TTC549 (cell line): ENCODE results near the gene MRTO4.
"Not testable (repeated sequence)": the region's sequence is repeated elsewhere in the genome, so short reads cannot be mapped to it uniquely, and the experiment has no call there.

Experiments
- FAIRE-seq: peaks from 2 replicates; lab custom pipeline; 2012; peaks lifted over from hg19 to GRCh38; lab: Jason Lieb, UNC

The MRTO4 gene

GRCh38 chr1:19273106-19273843 lies 21.7 kb downstream of the MRTO4 start:
- no peak for FAIRE-seq

GRCh38 chr1:19273844-19274531 lies 22.4 kb downstream of the MRTO4 start:
- FAIRE-seq, result not testable (repeated sequence)

- FAIRE-seq, result no peak
Measured at GRCh38 chr1:19274636-19275035, 23.0 kb downstream of the MRTO4 start.

- no peak for FAIRE-seq
Measured at GRCh38 chr1:19283891-19284290, 32.3 kb downstream of the MRTO4 start.

GRCh38 chr1:19284881-19285280 lies 33.3 kb downstream of the MRTO4 start:
- no peak for FAIRE-seq

- not testable (repeated sequence) for FAIRE-seq
Measured at GRCh38 chr1:19285366-19285765, 33.8 kb downstream of the MRTO4 start.

- not testable (repeated sequence) for FAIRE-seq
Measured at GRCh38 chr1:19285807-19286206, 34.2 kb downstream of the MRTO4 start.

GRCh38 chr1:19287436-19288185 lies 36.0 kb downstream of the MRTO4 start:
- no peak for FAIRE-seq

- not testable (repeated sequence) for FAIRE-seq
Measured at GRCh38 chr1:19288324-19289241, 37.0 kb downstream of the MRTO4 start, which contains the start of gene AKR7A3. AKR7A3 (minus strand) TSS chr1:19288770; CDS start chr1:19288709, 61 bp downstream.

- no peak for FAIRE-seq
Measured at GRCh38 chr1:19289244-19289643, 37.6 kb downstream of the MRTO4 start.

- no peak for FAIRE-seq
Measured at GRCh38 chr1:19294638-19295037, 43.0 kb downstream of the MRTO4 start.

GRCh38 chr1:19300211-19300610 lies 48.6 kb downstream of the MRTO4 start:
- FAIRE-seq, result no peak

- not testable (repeated sequence) for FAIRE-seq
Measured at GRCh38 chr1:19304081-19304480, 52.5 kb downstream of the MRTO4 start.

- FAIRE-seq, result no peak
Measured at GRCh38 chr1:19305880-19306279, 54.3 kb downstream of the MRTO4 start.

GRCh38 chr1:19306941-19307340 lies 55.3 kb downstream of the MRTO4 start:
- no peak for FAIRE-seq

GRCh38 chr1:19307794-19308508 lies 56.3 kb downstream of the MRTO4 start:
- no peak for FAIRE-seq

GRCh38 chr1:19308509-19308907 lies 56.9 kb downstream of the MRTO4 start:
- FAIRE-seq, result no peak

GRCh38 chr1:19309123-19309813 lies 57.7 kb downstream of the MRTO4 start:
- FAIRE-seq, result no peak
